ENCODE data around the gene LIN7A.

- no peak for TF ChIP-seq POLR2A (IDR thresholded peaks at IDR 0.05)
- no peak for TF ChIP-seq CTCF (IDR thresholded peaks at IDR 0.05)
These were observed 107.1 kb downstream of the LIN7A start for GRCh38 chr12:80830533-80831088.

All from uterus (tissue), 2 donors.